ENCODE data around the gene OR51F2. TPM values are rescaled to one million over a fixed set of nuclear protein-coding genes. Genes with fewer than 3 reads are reported as not detected.

OR51F2 gene
- total RNA-seq, 2 donors from 2014 or later = not detected

Other genes starting within 250 kb of the OR51F2 start
- gene OR52I2, start 239.6 kb upstream of the OR51F2 start, total RNA-seq = not detected
- not detected for gene OR52I1, start 227.3 kb upstream of the OR51F2 start, total RNA-seq
- gene TRIM68, start 213.1 kb upstream of the OR51F2 start, total RNA-seq = 10 to 100 TPM in 1 of 2 donors, 1 to 10 TPM in 1; 9.4 to 10.3 TPM
- not detected for gene OR51D1, start 183.8 kb upstream of the OR51F2 start, total RNA-seq
- gene OR51E1, start 177.3 kb upstream of the OR51F2 start, total RNA-seq = under 1 TPM; 0.34 to 0.91 TPM
- under 1 TPM; 0.09 to 0.31 TPM for gene OR51E2, start 123.5 kb upstream of the OR51F2 start, total RNA-seq
- gene MMP26, start 116.5 kb upstream of the OR51F2 start, total RNA-seq = not detected
- gene OR51F1, start 51.4 kb upstream of the OR51F2 start, total RNA-seq = not detected
- not detected for gene OR52R1, start 16.9 kb upstream of the OR51F2 start, total RNA-seq
- not detected for gene OR51S1, start 27.9 kb downstream of the OR51F2 start, total RNA-seq
- gene OR51T1, start 60.6 kb downstream of the OR51F2 start, total RNA-seq = not detected
- not detected for gene OR51A7, start 82.5 kb downstream of the OR51F2 start, total RNA-seq
- gene OR51G2, start 98.0 kb downstream of the OR51F2 start, total RNA-seq = not detected
- gene OR51G1, start 103.0 kb downstream of the OR51F2 start, total RNA-seq = not detected
- not detected for gene OR51A4, start 126.3 kb downstream of the OR51F2 start, total RNA-seq
- not detected for gene OR51A2, start 134.4 kb downstream of the OR51F2 start, total RNA-seq
- not detected for gene OR51L1, start 173.5 kb downstream of the OR51F2 start, total RNA-seq
- not detected for gene OR52J3, start 225.2 kb downstream of the OR51F2 start, total RNA-seq
- gene OR52E2, start 238.3 kb downstream of the OR51F2 start, total RNA-seq = not detected
- gene OR52E1, start 248.3 kb downstream of the OR51F2 start, total RNA-seq = not detected

All from left cardiac atrium (tissue), 2 donors.